Stimulated activated CD8-positive, alpha-beta memory T cell treated with anti-CD3 and anti-CD28 coated beads, Interleukin-4, amount 100 ng/mL, for 24 hours (primary cell): ENCODE results near the gene IL25.
A peak's percentile ranks its signal among the peaks of the same experiment; 100 is the strongest.
"Not testable (repeated sequence)": the region's sequence is repeated elsewhere in the genome, so short reads cannot be mapped to it uniquely, and the experiment has no call there.

ENCODE experiments used
- DNase-seq: peaks from one replicate; pipeline ENCODE4 v3.0.0-alpha.2; 2020; ENCODE audit warnings: low read depth

Gene IL25

DNA sequence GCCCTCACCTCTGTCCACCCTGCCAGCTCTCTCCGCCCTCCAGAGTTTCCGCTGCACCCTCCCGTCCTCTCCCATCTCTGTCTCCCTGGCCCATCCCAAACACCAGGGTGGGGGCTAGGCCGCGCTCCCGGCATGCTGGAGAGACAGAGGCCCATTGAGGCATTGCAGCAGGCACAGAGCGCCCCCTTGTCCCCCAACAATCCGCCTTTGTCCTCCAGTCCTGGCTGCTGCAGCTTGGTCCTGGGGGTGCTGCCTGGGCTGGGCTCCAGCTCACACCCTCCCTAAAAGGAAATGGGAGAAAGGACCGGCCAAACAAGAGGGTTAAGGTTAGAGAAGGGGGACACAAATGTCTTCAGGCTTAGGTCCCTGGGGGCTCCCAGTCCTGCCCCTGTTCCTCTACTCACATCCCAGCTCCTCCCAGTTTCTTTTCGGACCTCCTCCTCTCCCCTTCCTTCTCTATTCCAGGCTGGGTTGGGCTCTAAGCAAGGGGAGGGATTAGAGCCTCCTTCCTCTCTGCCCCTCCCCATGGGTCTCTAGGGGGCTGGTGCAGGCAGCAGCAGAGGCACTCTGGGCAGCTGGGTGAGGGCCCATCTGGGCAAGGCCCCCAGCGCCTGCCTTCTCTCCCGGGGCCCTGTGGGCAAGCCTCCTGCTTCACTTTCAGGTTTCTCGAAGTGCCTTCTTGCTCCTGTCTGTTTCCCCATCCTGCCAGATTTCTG, 4.0 kb downstream of the IL25 start, which contains the start of gene CMTM5:
CMTM5 (plus strand) TSS at position 565 of the 716 bp plus-strand sequence. CDS start 206 bp downstream, outside the sequence.
- no peak for DNase-seq

DNA sequence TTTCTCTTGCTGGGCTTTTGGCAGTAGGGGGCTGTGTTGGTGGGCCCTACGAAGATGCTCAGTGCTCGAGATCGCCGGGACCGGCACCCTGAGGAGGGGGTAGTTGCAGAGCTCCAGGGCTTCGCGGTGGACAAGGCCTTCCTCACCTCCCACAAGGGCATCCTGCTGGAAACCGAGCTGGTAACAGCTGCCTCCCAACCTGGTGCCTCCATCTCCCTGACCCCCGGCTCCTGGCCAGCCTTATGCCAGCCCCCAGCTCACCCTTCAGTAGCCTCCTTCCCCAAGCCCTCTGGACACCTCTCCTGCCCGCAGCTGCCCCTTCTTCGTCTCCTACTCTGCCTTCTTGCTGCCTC, 4.6 kb downstream of the IL25 start:
- DNase-seq, result no peak

DNA sequence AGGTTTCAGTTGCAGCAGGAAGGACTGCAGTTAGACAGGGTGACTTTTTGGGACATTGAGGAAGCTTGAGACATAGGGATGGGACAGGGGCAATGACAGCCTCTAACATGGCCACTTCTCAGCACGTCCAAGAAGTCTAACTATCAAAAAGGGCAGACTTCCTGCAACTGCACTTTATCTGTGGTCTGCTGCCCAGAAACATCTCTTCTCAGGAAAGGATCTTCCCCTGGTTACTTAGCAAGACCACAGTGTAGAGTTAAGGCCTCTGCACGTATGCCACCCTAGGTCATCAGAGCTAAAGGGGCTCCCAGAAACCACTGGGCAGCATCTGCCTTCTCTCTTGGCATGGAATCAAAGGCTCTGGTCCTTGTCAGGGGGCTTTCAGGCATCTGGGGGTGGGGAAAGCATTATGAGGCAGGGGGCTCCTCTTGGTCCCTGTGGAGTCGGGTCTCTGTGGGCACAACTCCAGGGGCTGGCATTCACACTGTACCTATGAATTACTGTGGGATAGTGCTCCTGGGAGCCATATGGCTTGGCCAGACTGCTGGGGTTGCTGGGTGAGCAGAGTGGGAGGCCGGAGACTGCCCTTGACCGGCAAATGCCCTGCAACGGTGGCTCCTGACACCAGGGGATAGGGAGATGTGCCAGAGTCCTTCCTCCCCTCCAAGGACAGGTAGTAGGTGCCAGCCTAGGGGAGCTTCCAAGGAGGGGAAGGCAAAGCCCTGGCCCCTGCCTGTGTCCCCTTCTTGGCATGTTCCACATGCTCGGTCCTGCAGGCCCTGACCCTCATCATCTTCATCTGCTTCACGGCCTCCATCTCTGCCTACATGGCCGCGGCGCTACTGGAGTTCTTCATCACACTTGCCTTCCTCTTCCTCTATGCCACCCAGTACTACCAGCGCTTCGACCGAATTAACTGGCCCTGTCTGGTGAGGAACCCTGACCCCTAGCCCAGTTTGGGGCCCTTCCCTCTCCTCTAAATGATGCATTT, 5.3 kb downstream of the IL25 start:
- no peak for DNase-seq

DNA sequence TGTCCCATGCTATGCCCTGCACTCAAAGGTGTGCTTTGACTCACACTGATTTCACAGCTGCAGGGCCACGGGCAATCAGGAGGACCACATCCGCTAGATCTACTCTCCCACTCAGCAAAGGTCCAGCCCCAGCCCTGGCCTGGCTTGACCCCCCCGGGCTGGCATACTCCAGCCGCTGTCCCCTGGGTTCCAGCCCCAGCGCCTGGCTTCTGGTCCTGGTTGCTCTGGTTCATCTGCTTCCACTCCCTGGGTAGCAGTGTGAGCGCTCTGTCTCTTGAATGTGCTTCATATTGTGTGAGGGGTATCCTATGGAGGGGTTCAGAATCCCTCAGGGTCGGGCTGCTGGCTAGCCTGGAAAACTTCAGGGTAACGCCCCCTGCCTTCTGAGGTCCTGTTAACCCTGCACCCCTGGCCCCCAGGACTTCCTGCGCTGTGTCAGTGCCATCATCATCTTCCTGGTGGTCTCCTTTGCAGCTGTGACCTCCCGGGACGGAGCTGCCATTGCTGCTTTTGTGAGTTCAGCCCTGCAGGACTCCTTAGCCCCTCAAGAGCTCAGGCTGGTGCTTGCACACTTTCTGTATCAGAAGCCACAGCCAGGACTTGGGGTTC, 6.1 kb downstream of the IL25 start:
- DNase-seq, result no peak

DNA sequence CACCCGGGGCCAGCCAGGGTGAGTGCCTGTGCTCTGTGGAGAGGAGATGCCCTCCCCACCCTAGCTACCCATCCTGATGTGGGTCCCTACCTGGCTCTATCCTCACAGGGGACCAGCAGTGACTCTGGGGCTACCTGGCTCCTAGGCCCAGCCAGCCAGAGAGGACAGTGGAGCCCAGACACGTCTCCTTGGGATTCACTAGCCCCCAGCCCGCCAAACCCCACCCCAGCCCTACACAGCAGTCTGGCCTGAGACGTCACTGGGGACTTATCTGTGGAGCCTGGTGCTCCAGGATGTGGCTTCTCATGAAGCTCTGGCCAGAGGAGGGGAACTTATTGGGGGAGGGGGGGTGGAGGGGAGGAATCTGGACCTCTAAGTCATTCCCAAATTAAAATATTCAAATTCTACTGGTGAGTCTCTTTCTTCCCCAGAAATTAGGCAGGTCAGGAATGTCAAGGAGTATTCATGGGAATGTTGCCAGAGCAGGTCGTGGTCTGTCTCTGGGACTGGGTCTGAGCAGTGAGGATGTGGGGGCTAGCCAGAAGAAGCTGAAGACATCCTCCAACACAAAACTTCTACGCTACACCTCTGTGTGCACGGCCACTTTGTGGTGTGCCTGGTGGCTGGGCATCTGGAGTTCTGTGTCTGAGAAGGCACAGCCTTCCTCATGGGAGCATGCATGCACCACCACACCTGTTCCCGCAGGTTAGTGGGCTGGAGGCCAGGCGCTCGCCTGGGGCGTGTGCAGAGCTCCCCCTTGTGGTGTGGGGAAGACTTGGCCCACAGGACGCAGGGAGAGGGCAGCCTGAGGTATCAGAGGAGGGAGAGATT, 7.0 kb downstream of the IL25 start:
- peak; percentile 46 for DNase-seq

DNA sequence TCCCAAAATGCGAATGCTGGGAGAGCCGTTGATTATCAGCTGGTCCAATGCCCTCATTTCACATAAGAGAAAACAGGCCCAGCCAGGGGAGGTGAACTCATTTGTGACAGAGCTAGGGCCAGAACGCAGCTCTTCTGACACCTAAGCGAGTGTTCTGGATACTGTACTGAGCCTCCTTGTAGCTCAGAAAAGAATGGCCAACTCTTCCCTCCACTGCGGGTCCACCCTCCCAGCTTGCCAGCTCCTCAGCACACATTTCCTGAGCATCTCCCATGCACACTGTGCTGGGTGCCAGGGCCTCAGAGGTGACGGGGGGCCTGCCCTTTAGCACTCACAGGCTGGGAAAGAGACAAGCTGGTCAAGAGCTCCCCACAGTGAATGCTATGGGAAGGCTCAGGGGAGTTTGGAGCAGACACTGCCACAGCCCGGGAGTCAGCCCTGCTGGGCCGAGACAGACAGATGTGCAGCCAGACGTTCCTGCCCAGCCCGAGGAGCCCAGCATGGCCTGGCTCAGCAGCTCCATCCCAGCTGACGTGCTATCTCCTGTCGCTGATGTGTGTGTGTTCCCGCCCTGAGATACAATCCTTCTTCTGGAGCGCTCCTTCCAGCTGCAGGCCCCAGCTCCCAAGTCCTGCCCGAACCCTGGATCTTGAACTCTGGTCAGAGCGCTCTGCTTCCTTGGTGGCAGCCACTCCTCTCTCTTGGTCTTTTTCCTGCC, 7.7 kb downstream of the IL25 start:
- DNase-seq, result no peak

DNA sequence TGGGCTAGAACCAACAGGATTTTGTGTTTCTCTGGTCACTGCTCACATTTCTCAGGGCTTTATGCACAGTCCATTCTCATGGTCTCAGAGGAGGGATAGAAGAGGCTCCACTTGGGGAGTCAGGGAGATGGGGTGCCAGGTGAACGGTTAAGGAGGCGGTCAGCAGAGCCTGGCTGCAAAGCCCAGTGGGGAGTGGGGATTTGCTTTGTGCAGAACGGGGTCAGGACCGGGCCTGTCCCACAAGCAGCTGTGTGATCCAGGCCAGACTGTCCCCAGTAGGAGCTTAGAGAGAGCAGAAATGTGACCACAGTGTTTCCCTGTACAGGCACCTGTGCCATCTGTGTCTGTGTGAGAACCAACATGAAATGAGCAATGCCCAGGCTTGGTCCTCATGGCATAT, 8.4 kb downstream of the IL25 start:
- DNase-seq, result no peak

DNA sequence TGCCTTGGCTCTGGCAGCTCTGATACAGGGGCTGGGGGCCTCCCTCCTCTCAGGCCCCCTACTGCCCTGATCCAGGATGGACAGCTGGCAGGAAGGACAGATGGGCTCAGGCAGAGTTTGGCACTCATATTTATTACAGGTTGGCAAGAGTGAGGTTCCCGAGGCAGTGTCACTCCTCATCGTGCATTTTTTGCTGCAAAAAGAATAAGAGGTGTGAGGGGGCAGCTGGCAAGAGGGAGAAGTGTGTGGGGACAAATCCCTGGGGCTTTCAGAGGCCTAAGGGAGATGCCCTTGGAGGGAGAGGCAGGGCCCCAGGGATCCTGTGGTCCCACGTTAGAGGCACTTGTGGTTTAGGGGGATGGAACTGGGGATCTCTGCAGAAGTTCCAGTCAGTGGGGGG, 9.3 kb downstream of the IL25 start:
- no peak for DNase-seq

DNA sequence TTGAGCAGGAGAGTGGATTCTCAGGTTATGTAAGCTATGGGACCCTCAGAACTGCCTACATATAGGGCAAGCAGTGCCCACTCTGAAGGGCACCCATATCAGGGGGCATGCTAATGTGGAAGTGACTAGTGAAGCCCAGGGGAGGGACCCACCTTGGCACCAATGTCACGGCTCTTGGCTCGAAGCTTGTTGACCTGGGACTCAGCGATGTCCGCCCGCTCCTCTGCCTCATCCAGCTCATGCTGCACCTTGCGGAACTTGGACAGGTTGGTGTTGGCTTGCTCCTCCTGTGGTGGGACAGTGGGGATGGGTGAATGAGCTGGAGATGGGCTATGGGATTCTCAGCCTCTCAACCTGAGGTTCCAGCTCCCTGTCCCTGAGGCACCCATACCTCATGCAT, 9.7 kb downstream of the IL25 start:
- no peak for DNase-seq

DNA sequence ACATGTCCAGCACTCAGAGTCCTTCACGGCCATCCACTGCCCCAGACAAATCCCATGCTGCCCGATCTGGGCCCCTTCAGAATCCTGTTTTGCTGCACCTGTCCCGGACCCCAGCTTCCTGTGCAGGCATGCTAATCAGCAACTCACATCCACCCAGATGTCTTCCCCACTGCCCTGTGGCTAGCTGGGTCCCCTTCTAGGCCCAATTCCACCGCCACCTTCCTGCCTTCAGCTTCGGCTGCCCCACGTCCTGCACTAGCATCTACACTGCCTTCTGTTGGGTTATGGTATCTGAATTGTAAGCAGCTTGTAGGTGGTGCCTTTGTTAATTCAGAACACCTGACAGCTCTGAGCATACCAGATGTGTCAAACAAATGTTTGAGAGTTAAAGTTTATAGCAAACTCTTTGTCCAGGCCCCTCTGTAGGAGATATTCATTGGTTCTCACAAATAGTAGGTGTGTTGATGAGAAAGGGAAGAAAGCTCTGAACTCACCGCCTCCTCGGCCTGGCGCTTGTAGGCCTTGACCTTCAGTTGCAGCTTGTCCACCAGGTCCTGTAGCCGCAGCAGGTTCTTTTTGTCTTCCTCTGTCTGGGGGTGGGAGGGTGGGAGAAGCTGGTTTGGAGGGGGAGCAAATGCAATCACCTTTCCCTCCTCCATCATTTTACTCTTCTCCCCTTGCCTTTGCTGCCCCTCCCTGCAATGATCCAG, 10.3 kb downstream of the IL25 start:
- DNase-seq, result no peak

DNA sequence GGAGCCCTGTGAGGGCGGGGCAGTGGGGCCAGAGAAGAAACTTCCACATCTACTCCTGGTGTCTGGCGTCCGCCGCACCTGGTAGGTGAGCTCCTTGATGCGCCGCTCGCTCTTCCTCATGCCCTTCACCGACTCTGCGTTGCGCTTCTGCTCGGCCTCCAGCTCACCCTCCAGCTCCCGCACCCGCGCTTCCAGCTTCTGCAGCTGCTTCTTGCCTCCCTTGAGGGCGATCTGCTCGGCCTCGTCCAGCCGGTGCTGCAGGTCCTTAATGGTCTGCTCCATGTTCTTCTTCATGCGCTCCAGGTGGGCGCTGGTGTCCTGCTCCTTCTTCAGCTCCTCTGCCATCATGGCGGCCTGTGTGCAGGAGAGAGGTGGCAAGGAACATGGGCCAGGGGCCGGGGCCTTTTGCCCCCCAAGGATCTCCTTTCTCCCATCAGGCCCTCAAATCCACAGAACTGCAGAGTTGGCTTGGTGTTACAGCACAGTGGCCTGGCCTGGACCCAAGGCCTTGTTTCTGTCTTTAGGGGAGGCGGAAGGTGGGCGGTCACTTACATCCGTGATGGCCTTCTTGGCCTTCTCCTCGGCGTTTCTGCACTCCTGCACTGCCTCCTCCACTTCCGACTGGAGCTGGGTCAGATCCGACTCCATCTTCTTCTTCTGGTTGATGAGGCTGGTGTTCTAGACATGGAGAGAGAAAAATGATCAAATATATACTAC, 11.9 kb downstream of the IL25 start:
- no peak for DNase-seq

DNA sequence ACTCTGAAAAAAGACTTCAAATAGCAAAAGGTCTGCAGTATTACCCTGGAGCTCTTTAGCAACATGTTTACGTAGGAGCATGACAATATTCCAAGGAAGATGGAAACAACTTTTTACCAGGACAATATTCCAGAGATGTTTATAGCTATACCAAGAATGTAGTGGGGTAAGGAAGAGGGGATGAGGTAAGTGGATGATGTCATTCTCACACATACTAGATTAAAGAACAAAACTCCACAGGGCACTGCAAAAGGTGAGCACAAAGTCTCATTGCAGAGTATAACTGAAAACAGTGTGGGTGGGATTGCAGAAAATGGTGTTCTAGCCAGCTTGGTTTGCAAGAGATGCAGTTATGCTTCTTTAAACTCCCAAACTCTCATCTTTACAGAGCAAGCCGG, 12.6 kb downstream of the IL25 start:
- no peak for DNase-seq

DNA sequence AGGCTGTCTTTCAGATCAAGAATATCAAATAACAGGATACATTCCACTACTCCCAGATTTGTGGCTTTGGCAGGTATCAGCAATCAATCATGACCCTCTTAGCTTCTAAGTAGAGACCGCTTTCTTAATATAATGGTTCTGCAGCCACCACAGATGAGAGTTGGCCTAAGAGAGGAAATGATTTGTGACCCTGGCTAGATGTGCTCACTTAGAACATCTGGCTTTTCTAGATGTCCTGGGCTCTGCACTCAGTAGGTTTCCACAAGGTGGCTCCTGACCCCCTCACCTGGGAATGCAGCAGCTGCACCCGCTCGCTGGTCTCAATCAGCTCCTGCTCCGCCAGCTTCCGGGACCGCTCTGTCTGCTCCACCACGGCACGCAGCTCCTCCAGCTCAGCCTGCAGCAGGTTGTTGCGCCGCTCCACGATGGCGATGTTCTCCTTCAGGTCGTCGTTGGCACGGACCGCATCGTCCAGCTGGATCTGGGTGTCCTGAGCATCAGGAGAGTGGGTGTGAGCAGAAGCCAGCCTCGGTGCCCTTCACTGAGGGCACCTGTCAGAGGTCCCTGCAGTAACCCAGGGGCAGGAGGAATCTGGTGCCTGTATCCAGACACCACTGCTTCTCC, 13.1 kb downstream of the IL25 start:
- DNase-seq, result no peak

DNA sequence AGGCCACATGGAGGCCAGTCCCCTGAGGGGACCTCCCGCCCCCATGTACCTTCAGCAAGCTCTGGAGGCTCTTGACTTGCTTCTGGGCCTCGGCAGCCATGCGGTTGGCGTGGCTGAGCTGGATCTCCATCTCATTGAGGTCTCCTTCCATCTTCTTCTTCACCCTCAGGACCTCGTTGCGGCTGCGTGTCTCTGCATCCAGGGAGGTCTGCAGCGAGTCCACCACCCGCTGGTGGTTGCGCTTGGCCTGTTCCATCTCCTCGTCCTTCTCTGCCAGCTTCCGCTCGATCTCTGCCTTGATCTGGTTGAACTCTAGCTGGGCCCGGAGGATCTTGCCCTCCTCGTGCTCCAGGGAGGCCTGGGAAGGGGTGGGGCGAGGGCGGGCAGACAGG, 13.7 kb downstream of the IL25 start:
- DNase-seq, result not testable (repeated sequence)

DNA sequence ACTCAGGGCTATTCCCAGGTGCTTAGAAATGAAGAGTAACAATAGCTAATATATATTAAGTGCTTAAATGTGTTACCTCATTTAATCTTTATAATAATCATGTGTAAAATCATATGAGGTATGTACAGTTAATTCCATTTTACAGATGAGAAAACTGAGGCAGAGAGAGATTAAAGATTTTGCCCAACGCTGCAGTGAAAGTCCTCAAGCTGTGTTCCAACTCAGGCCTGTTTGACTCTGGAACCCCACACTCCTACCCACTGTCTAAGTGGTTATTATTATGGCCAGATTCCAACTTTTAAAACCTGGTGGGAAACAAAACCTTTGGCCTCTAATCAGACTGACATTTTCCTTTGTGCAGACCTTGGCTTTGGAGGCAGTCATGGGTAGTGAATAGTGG, 14.4 kb downstream of the IL25 start:
- DNase-seq, result no peak

DNA sequence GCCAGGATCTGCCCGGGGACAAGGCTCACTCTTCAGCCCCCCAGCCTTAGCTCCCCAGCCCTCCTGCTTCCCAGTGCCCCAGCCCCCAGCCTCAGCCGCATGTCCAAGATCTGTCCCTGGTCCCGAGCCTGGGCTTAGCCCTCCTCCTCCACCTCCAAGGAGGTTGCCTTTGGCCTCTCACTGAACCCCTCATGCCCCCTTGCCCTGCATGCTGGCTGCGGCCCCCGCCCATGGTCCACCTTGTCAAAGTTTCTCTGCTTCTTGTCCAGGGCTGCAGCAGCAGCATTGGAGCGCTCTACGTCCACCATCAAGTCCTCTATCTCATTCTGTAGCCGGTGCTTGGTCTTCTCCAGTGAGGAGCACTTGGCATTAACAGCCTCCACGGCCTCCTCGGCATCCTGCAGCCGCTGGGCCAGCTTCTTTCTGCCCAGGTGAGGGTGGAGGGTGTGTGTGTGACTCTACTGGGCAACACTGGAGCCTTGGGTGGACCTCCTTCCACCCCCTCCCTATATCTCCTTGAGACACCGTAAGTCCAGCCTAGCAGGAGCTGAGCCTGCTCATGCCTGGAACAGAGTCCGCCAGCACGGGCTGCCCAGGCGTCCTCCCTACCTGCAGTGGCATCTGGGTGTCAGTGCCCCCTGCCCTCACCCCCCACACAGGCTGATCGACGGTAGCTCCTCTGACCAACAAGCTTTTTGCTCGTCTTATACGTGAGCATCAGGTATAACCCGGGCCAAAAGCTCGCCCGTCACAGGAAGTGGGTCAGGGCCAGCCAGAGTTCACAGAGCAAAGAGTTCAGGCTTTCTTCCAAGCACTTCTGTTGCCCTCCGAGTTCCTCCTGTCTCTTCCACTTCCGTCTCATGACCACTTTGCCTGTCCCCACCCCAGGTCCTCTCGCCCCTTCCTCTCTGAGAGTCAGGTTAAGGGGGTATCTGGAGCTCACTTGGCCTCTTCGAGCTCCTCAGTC, 15.6 kb downstream of the IL25 start:
- no peak for DNase-seq

DNA sequence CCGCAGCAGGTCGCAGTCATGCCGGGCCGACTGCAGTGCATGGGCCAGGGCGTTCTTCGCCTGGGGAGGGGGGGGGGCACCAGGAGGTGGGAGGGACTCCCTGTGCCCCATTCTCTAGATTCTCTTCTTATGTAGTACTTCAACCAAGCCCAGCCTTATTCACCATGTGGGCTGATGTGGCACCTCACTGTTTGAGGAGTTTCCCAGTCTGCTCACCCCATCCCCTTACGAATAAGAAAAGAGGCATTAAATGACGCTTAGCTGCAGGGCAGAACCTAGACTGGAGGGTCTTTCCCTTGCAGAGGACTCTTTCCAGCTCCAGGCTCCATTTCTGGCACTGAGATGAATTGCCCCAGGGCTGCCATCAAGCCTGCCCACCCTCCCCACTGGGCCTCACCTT, 16.4 kb downstream of the IL25 start:
- DNase-seq, result no peak

DNA sequence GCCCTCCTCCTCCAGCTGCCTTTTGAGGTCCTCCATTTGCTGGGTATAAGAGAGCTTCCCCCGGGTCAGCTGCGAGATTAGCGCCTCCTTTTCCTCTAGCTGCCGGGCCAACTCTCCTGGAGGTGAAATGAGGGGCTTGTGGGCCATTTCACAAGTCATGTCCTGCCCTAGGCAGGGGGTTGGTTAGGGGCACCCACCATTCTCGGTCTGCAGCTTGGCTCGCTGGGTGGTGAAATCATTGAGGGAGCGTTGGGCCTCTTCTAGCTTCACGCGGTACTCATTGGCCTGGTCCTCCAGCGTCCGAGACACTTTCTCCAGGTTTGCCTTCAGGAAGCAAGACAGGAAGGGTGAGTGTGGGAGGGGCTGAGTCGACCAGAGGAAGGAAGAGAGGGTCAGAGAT, 16.8 kb downstream of the IL25 start:
- no peak for DNase-seq
